IPS-18c (cell line): Measurements from ENCODE around the gene ZSWIM4.
"Not testable (repeated sequence)": the region's sequence is repeated elsewhere in the genome, so short reads cannot be mapped to it uniquely, and the experiment has no call there.

ENCODE experiments used
- H3K4me3 ChIP-seq: 2 replicates; pipeline ENCODE4 v1.7.0; 2013; ENCODE audit warnings: low read depth, mild to moderate bottlenecking, low read length, moderate library complexity; ENCODE audit not compliant: insufficient read depth
- H3K9me3 ChIP-seq: one replicate; pipeline ENCODE4 v1.6.1; 2013; ENCODE audit warnings: mild to moderate bottlenecking, low read length, moderate library complexity; ENCODE audit not compliant: control insufficient read depth, insufficient read depth

Gene ZSWIM4

DNA sequence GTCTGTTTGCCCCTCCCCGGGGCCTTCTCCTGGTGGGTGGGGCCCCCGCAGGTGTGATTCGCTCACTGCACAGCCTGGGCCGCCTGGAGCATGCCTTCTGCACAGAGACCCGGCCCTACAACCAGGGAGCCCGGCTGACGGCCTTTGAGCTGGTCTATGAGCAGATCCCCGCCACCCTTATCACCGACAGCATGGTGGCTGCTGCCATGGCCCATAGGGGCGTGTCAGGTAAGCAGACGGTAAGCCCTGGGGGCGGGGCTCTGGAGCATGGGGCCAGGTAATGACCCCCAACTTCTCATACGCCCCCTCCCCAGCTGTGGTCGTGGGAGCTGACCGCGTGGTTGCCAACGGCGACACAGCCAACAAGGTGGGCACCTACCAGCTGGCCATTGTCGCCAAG, 26.7 kb upstream of the ZSWIM4 start:
- H3K4me3 ChIP-seq, result no peak overlapping the region

DNA sequence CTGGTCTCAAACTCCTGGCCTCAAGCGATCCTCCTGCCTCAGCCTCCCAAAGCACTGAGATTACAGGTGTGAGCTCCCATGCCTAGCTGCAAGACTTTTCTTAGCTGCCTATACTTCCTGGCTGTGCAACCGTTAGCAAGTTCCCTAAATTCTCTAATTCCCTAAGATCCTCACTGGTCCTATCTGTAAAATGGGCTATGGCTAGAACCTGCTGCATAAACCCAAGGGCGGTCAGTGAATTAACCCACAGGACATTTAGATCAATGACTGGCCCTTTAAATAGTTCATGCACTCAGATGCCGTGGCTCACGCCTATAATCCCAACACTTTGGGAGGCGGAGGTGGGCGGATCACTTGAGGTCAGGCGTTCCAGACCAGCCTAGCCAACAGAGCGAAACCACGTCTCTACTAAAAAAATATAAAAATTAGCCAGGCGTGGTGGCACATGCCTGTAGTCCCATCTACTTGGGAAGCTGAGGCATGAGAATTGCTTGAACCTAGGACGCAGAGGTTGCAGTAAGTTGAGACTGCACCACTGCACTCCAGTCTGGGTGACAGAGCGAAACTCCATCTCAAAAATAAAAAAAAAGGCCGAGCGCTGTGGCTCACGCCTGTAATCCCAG, 25.1 kb upstream of the ZSWIM4 start:
- no peaks in the 10 kb centered on the region for H3K9me3 ChIP-seq
- no peak overlapping the region for H3K4me3 ChIP-seq

More for the DNA sequence above, 26.7 kb upstream of the ZSWIM4 start:
- no peaks in the 10 kb centered on the region for H3K9me3 ChIP-seq

DNA sequence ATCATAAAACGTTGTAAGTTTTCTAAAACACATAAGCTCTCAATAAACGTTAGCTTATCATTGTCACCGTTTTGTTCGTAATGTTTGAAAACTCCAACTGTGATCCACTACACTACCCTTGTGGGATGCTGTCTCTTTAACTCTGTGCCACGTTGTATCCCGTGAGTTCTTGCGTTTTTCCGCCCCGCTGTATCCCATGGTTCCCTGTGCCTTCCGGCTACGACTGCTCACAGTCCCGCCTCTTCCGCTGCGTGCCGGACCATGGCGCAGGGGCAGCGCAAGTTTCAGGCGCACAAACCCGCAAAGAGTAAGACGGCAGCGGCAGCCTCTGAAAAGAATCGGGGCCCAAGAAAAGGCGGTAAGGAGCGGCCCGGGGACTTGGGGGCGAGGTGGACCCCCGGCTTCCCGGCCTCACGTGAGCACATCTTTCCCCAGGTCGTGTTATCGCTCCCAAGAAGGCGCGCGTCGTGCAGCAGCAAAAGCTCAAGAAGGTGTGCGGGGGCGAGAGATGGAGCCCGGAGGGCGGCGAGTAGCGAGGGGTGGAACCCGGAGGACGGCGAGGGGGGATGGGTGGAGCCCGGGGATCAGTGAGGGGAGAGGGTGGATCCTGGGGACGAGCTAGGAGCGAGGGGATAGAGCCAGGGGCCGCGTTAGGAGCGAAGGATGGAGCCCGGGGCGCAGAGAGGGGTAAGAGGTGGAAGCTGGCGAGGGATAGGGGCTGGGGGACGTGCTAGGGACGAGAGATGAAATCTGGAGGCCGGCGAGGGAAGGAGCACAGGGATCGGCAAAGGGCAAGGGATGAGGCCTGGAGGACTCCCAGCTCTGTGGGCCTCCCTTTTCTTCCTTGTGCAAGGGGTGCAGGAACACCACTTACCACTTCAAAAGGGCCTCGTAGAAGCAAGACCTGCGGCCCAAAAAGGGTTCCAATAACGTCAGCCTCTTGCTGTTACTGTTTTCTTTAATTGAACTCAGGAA, 20.7 kb upstream of the ZSWIM4 start, which contains the start of gene C19orf53:
Gene C19orf53, plus strand, starts transcription at position 240 of the 975 bp plus-strand sequence. Its CDS starts 22 bp downstream, at position 262.
- peak within 1 kb of the TSS; percentile 97 for H3K4me3 ChIP-seq

DNA sequence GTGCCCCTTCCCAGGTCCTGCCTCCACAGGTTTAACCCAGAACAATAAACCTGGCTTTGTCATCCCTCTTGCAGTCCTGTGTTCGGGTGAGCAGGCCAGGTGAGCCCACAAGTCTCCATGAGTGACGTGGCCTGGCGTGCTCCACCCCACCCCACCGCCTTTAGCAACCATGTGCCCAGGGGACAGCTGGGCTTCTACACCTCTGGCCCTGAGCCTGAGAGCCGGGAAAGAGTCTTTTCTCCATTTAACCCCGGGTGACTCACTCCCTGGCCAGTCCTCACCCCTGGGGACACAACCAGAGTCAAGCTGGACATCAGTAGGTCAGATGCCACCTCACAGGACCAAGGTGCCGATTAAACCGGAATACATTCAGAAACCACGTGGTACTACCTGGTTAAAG, 16.8 kb upstream of the ZSWIM4 start:
- Histone ChIP-seq H3K9me3 (peaks cover 4% of the 10 kb centered on the region), H3K4me3 (no peak overlapping the region)

More for the DNA sequence above, 20.7 kb upstream of the ZSWIM4 start, which contains the start of gene C19orf53:
- peaks cover 4% of the 10 kb centered on the region for H3K9me3 ChIP-seq

DNA sequence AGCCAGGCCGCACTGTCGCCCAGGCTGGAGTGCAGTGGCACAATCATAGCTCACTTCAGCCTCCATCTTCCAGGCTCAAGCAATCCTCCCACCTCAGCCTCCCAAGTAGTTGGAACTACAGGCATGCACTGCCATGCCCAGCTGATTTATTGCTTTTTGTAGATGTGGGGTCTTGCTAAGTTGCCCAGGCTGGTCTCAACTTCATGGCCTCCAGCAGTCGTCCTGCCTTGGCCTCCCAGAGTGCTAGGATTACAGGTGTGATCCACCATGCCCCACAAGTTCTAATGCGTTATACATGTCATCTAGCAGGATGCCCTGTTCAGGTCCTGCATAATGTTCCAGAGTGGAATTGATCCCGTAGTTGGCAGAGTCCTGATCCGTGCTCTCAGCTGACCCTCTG, 16.4 kb upstream of the ZSWIM4 start:
- H3K4me3 ChIP-seq, result no peak overlapping the region

DNA sequence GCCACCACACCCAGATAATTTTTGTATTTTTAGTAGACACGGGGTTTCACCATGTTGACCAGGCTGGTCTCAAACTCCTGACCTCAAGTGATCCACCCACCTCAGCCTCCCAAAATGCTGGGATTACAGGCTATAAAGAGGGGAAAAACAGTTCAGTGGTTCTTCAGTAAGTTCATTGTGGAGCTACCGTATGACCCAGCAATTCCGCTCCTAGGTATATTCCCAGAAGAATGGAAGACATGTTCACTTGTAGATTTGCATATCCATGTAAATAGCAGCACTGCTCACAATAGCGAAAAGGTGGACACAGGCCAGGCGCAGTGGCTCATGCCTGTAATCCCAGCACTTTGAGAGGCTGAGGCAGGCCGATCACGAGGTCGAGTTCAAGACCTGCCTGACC, 15.4 kb upstream of the ZSWIM4 start:
- not testable (repeated sequence) for H3K9me3 ChIP-seq, H3K4me3 ChIP-seq

More for the DNA sequence above, 16.4 kb upstream of the ZSWIM4 start:
- peaks cover 4% of the 10 kb centered on the region for H3K9me3 ChIP-seq

DNA sequence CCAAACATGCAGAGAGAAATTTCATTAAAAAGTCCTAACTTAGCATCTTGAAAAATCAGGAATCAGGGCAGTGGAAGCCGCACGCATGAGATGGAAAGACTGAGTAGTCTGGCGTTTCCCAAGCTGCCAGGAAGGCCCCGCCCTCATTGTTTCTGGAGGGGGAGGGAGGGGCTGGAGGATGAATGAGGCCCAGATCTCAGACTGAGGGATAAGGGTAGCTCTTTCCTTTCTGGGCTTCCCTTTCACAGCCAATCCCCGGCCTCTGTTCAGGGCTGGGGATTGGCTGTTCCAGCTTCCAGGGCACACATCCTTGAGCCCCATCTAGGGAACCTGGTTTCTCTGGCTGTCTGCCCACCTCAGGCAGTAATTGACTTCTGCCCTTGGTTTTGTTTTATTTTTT, 13.7 kb upstream of the ZSWIM4 start:
- Histone ChIP-seq H3K9me3 (peaks cover 6% of the 10 kb centered on the region), H3K4me3 (no peak overlapping the region)

DNA sequence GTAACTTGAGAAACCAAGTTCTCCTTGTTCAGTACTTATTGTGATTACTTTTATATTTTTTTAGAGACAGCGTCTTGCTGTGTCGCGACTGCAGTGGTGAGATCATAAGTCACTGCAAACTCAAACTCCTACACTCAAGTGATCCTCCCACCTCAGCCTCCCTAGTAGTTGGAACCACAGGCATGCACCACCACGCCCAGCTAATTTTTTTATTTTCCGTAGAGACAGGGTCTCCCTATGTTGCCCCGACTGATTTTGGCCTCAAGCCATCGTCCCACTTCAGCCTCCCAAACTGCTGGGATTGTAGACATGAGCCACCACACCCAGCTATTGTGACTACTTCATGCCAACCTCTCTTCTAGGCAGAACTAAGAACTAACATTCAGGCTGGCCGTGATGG, 12.7 kb upstream of the ZSWIM4 start:
- H3K9me3 ChIP-seq, result peaks cover 4% of the 10 kb centered on the region
- no peak overlapping the region for H3K4me3 ChIP-seq

DNA sequence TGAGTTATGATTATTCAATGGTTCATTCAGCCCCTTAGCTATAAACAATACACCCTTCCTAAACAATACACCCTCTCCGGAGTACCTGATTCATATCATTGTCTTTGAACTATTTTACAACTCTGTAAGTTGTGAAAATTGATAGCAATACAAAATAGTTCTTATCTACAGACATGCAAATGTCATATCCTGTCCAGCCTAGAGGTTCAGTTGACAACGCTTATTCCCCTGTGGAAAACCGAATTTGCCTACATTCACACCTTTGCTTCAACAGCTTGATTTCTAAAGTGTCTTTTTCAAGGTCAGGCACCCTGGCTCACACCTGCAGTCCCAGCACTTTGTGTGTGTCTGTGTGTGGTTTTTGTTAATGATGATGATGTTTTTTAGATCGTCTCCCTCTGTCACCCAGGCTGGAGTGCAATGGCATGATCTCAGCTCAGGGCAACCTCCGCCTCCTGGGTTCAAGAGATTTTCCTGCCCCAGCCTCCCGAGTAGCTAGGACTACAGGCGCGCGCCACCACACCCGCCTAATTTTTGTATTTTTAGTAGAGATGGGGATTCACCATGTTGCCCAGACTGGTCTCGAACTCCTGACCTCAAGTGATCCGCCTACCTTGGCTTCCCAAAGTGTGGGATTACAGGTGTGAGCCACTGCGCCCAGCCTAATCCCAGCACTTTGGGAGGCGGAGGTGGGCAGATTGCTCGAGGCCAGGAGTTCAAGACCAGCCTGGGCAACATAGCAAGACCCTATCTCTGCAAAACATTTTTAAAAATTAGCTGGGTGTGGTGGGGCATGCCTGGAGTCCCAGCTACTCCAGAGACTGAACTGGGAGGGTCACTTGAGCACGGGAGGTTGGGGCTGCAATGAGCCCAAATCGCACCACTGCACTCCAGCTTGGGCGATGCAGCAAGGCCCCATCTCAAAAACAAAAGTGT, 11.4 kb upstream of the ZSWIM4 start:
- H3K4me3 ChIP-seq, result no peak overlapping the region
- peaks cover 2% of the 10 kb centered on the region for H3K9me3 ChIP-seq

DNA sequence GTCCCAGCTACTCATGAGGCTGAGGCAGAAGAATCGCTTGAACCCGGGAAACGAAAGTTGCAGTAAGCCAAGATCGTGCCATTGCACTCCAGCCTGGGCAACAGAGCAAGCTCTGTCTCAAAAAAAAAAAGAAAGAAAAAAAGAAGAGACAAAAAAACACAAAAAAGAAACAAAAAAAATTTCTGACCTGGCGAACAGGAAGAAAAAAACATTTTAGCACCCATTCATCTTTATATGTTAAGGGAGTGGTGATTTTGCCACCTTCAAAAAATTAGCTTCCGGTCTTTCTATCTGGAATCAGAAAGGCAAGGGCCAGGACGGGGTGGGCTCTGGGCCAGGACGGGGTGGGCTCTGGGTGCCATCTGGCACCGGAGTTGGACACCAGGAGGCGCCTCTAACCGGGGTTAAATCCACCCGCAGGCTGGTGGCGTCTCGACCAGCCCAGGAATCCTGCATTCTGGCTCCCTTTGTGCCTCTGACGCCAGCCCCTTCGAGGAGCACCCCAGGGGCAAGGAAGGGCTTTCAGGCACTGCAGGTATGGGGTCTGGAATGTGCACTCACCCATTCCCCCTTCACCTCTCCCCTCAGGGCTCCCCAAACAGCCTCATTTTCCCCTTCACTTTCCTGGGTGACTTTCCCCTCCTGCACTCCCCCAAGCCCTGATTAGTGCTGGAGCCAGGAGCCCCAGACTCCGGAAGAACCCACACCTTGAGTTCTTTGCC, 10.4 kb upstream of the ZSWIM4 start:
- no peak overlapping the region for H3K4me3 ChIP-seq

DNA sequence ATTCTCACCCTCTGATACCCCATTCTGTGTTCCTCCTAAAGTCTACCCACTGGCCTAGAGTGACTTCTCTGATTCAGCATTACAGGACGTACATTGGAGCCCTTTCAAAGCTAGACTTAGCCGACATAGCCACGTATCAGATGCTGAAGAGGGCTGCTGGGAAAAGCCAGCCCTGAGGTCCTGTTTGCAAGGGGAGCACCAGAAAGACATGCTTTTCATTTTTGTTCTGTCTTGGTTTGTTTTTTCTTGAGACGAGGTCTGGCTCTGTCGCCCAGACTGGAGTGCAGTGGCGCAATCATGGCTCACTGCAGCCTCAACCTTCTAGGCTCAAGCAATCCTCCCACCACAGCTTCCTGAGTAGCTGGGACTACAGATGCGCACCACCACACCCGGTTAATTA, 6.3 kb upstream of the ZSWIM4 start:
- Histone ChIP-seq H3K4me3 (no peak overlapping the region), H3K9me3 (peaks cover 2% of the 10 kb centered on the region)

More for the DNA sequence above, 10.4 kb upstream of the ZSWIM4 start:
- peaks cover 2% of the 10 kb centered on the region for H3K9me3 ChIP-seq

DNA sequence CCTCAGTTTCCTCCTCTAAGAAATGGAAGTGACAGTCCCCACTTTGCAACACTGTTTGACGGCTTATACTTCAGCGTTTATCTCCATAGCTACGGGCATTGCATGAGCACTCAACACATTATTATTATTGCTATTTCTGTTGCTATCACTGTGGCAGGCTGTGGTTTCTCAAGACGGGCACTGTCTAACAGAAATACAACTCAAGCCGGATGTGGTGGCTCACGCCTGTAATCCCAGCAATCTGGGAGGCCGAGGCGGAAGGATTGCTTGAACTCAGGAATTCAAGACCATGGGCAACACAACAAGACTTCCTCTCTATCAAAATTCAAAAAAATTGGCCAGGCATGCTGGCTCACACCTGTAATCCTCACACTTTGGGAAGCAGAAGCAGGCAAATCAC, 4.9 kb upstream of the ZSWIM4 start:
- Histone ChIP-seq H3K4me3 (no peak overlapping the region), H3K9me3 (no peaks in the 10 kb centered on the region)

DNA sequence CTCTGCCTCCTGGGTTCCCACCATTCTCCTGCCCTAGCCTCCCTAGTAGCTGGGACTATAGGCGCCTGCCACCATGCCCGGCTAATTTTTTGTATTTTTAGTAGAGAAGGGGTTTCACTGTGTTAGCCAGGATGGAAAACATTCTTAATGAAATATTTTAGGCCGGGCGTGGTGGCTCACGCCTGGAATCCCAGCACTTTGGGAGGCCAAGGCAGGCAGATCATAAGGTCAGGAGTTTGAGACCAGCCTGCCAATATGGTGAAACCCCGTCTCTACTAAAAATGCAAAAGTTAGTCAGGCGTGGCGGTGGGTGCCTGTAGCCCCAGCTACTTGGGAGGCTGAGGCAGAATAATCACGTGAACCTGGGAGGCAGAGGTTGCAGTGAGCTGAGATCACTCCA, 1.9 kb upstream of the ZSWIM4 start:
- not testable (repeated sequence) for H3K4me3 ChIP-seq, H3K9me3 ChIP-seq

DNA sequence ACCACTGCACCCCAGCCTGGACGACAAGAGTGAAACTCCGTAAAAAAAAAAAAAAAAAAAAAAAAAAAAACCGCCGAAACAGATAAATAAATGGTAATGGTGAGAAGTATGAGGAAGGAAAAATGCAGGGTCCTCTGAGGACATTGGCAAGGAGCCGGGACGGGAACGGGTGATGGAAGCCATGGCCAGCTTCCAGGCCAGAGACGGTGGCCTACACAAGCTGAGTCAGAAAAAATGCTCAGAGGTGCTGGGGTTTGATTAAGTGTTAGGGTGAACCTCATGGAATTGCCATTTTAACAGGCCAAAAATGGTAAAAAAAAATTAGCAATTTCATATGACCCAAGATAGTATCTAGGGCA, 866 bp upstream of the ZSWIM4 start:
- Histone ChIP-seq H3K9me3 (no peaks in the 10 kb centered on the region), H3K4me3 (peak overlapping the region; percentile 45; the same call in 1 of the 2 replicates)

DNA sequence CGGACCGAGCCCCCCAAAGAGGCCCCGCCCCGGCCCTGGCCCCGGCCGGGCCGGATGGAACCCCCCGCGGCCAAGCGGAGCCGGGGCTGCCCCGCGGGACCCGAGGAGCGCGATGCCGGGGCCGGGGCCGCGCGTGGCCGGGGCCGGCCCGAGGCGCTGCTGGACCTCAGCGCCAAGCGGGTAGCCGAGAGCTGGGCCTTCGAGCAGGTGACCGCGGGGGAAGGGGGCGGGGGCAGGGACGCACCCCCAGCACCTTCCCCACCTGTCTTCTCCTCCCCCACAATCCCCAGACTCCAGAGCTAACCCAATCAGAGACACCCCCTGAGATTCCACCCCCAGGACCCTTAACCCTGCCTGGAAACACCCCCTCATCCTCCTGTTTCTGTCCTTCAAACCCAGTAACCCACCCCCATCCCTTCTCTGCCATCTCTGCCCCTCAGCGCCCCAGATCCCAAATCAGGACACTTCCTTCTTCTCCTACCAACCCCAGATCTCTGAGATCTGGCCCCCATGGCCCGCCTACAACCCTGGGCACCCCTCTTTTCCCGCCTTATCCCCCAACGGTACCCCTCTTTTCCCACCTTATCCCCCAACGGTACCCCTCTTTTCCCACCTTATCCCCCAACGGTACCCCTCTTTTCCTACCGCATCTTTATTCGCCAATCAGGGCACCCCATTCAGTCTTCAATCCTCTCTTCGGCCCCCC, 505 bp downstream of the ZSWIM4 start:
- Histone ChIP-seq H3K9me3 (no peaks in the 10 kb centered on the region), H3K4me3 (peak overlapping the region; percentile 69)
